Measurements from ENCODE around the gene LLGL2.
"Not testable (repeated sequence)": the region's sequence is repeated elsewhere in the genome, so short reads cannot be mapped to it uniquely, and the experiment has no call there.

LLGL2 gene

GRCh38 chr17:75524970-75525805 is at the start of gene LLGL2:
Gene LLGL2 (plus strand): TSS chr17:75525697. CDS start chr17:75543427, 17,730 bp downstream.
- peak; percentile 49 for DNase-seq

- peak; percentile 32 for DNase-seq
These were observed 49.6 kb upstream of the LLGL2 start for GRCh38 chr17:75475851-75476250.

- peak; percentile 26 for DNase-seq
These were observed 49.2 kb upstream of the LLGL2 start for GRCh38 chr17:75476271-75476671.

- no peak for DNase-seq
These were observed 48.6 kb upstream of the LLGL2 start for GRCh38 chr17:75476752-75477489.

- not testable (repeated sequence) for DNase-seq
These were observed 48.0 kb upstream of the LLGL2 start for GRCh38 chr17:75477490-75477862.

GRCh38 chr17:75478508-75478907 is 47.0 kb upstream of the LLGL2 start:
- no peak for DNase-seq

GRCh38 chr17:75480281-75480680 is 45.2 kb upstream of the LLGL2 start:
- no peak for DNase-seq

GRCh38 chr17:75481194-75482068 is 44.1 kb upstream of the LLGL2 start:
- no peak for DNase-seq

- no peak for DNase-seq
These were observed 43.2 kb upstream of the LLGL2 start for GRCh38 chr17:75482098-75482942.

- DNase-seq, result no peak
These were observed 39.8 kb upstream of the LLGL2 start for GRCh38 chr17:75485688-75486087.

GRCh38 chr17:75486151-75486550 is 39.3 kb upstream of the LLGL2 start:
- DNase-seq, result no peak

GRCh38 chr17:75486951-75487350 is 38.5 kb upstream of the LLGL2 start:
- no peak for DNase-seq

GRCh38 chr17:75487351-75488070 is 38.0 kb upstream of the LLGL2 start:
- DNase-seq, result no peak

- no peak for DNase-seq
These were observed 36.6 kb upstream of the LLGL2 start for GRCh38 chr17:75488693-75489510.

GRCh38 chr17:75489511-75489955 is 36.0 kb upstream of the LLGL2 start:
- DNase-seq, result no peak

GRCh38 chr17:75490173-75490743 is 35.2 kb upstream of the LLGL2 start:
- no peak for DNase-seq

- no peak for DNase-seq
These were observed 34.4 kb upstream of the LLGL2 start for GRCh38 chr17:75490953-75491649.

- no peak for DNase-seq
These were observed 33.8 kb upstream of the LLGL2 start for GRCh38 chr17:75491680-75492079.

GRCh38 chr17:75492555-75493168 is 32.8 kb upstream of the LLGL2 start:
- no peak for DNase-seq
